ENCODE measurements around the gene MMRN2.
"Not testable (repeated sequence)": the region's sequence is repeated elsewhere in the genome, so short reads cannot be mapped to it uniquely, and the experiment has no call there.

MMRN2 gene

GRCh38 chr10:86950349-86950748 lies 7.1 kb downstream of the MMRN2 start:
- no peak overlapping the region for H3K9ac ChIP-seq (ENCODE audit: low read depth, low read length, poor library complexity)
- H4K91ac ChIP-seq (ENCODE audit: low read depth, low read length, poor library complexity), result no peak overlapping the region
- H3K4ac ChIP-seq (ENCODE audit: low read length), result no peak overlapping the region
- H3K9me3 ChIP-seq (replicated peaks in 1 of 2; ENCODE audit: control insufficient read depth in 2 of 2, insufficient read depth in 1 of 2, low read depth in 1 of 2, low read length in 2 of 2), result peaks cover 8 to 10% of the 10 kb centered on the region in 2 donors
- H3K27me3 ChIP-seq (ENCODE audit: control insufficient read depth in 3 of 3, insufficient read depth in 3 of 3, low read depth in 1 of 3, low read length in 3 of 3), result no peaks in the 10 kb centered on the region
- no peak overlapping the region for H2BK120ac ChIP-seq (ENCODE audit: low read depth, low read length)
- no peak overlapping the region for H2BK15ac ChIP-seq (ENCODE audit: low read length)
- H3K14ac ChIP-seq (ENCODE audit: low read length), result no peak overlapping the region
- H3K27ac ChIP-seq (replicated peaks; ENCODE audit: low read length), result no peak overlapping the region
- WGBS, 2 donors (ENCODE audit: extremely low coverage in 2 of 2, insufficient read length in 2 of 2, insufficient replicate concordance in 1 of 2), result no CpG with 5 or more reads among the region's 1 CpG
- H3K23ac ChIP-seq (ENCODE audit: low read depth, low read length, poor library complexity), result no peak overlapping the region
- peaks cover 14 to 16% of the 10 kb centered on the region in 2 donors for H3K4me1 ChIP-seq (ENCODE audit: control insufficient read depth in 2 of 2, insufficient read depth in 1 of 2, low read depth in 1 of 2, low read length in 2 of 2)
- no peak overlapping the region for H2BK12ac ChIP-seq (ENCODE audit: low read length)
- H4K8ac ChIP-seq (ENCODE audit: low read depth, low read length), result no peak overlapping the region
- no peak overlapping the region for H3K18ac ChIP-seq (ENCODE audit: low read length)
- no peak overlapping the region for H2AK5ac ChIP-seq (ENCODE audit: low read depth, low read length)
- H2BK5ac ChIP-seq (ENCODE audit: low read length), result no peak overlapping the region
- H3K4me3 ChIP-seq (ENCODE audit: low read length in 2 of 2), result no peak overlapping the region
- H3K36me3 ChIP-seq (replicated peaks in 1 of 2; ENCODE audit: control insufficient read depth in 2 of 2, insufficient read depth in 2 of 2, low read length in 2 of 2), result no peaks in the 10 kb centered on the region
- no peak overlapping the region for H3K4me2 ChIP-seq (ENCODE audit: insufficient read depth, low read length, poor library complexity, severe bottlenecking)
- H3K79me1 ChIP-seq (ENCODE audit: low read depth, low read length), result no peaks in the 10 kb centered on the region
- H2AFZ ChIP-seq (ENCODE audit: low read length), result no peak overlapping the region
- no peak for DNase-seq (ENCODE audit: low spot score)

- H2AK5ac ChIP-seq (ENCODE audit: low read depth, low read length); H3K79me1 ChIP-seq (ENCODE audit: low read depth, low read length); H4K8ac ChIP-seq (ENCODE audit: low read depth, low read length); H2BK5ac ChIP-seq (ENCODE audit: low read length); H4K91ac ChIP-seq (ENCODE audit: low read depth, low read length, poor library complexity); H3K4me2 ChIP-seq (ENCODE audit: insufficient read depth, low read length, poor library complexity, severe bottlenecking); H3K36me3 ChIP-seq (replicated peaks in 1 of 2; ENCODE audit: control insufficient read depth in 2 of 2, insufficient read depth in 2 of 2, low read length in 2 of 2); H3K4me1 ChIP-seq (ENCODE audit: control insufficient read depth in 2 of 2, insufficient read depth in 1 of 2, low read depth in 1 of 2, low read length in 2 of 2); H3K4ac ChIP-seq (ENCODE audit: low read length); H3K9ac ChIP-seq (ENCODE audit: low read depth, low read length, poor library complexity); H2BK12ac ChIP-seq (ENCODE audit: low read length); H3K23ac ChIP-seq (ENCODE audit: low read depth, low read length, poor library complexity); H3K9me3 ChIP-seq (replicated peaks in 1 of 2; ENCODE audit: control insufficient read depth in 2 of 2, insufficient read depth in 1 of 2, low read depth in 1 of 2, low read length in 2 of 2); H3K27me3 ChIP-seq (ENCODE audit: control insufficient read depth in 3 of 3, insufficient read depth in 3 of 3, low read depth in 1 of 3, low read length in 3 of 3); H3K14ac ChIP-seq (ENCODE audit: low read length); H2BK120ac ChIP-seq (ENCODE audit: low read depth, low read length); H2BK15ac ChIP-seq (ENCODE audit: low read length); H3K27ac ChIP-seq (replicated peaks; ENCODE audit: low read length); H2AFZ ChIP-seq (ENCODE audit: low read length); H3K18ac ChIP-seq (ENCODE audit: low read length); H3K4me3 ChIP-seq (ENCODE audit: low read length in 2 of 2); DNase-seq (ENCODE audit: low spot score): not testable (repeated sequence)
- WGBS, 2 donors (ENCODE audit: extremely low coverage in 2 of 2, insufficient read length in 2 of 2, insufficient replicate concordance in 1 of 2), result no CpG with 5 or more reads among the region's 4 CpGs
These were observed 9.6 kb downstream of the MMRN2 start for GRCh38 chr10:86947806-86948205.

GRCh38 chr10:86946213-86947155 lies 10.9 kb downstream of the MMRN2 start:
- peak overlapping the region; percentile 77 for H2AFZ ChIP-seq (ENCODE audit: low read length)
- peak overlapping the region; percentile 2 for H2BK15ac ChIP-seq (ENCODE audit: low read length)
- H2BK12ac ChIP-seq (ENCODE audit: low read length), result peak overlapping the region; percentile 46
- H4K8ac ChIP-seq (ENCODE audit: low read depth, low read length), result no peak overlapping the region
- H3K18ac ChIP-seq (ENCODE audit: low read length), result peak overlapping the region; percentile 60
- H2BK120ac ChIP-seq (ENCODE audit: low read depth, low read length), result no peak overlapping the region
- no CpG with 5 or more reads among the region's 13 CpGs for WGBS, 2 donors (ENCODE audit: extremely low coverage in 2 of 2, insufficient read length in 2 of 2, insufficient replicate concordance in 1 of 2)
- peak overlapping the region; percentile 70 for H2AK5ac ChIP-seq (ENCODE audit: low read depth, low read length)
- H3K4me3 ChIP-seq (ENCODE audit: low read length in 2 of 2), result peak overlapping the region in 1 of 2 donors; percentile 13
- peak overlapping the region; percentile 45 for H3K9ac ChIP-seq (ENCODE audit: low read depth, low read length, poor library complexity)
- no peaks in the 10 kb centered on the region for H3K36me3 ChIP-seq (replicated peaks in 1 of 2; ENCODE audit: control insufficient read depth in 2 of 2, insufficient read depth in 2 of 2, low read length in 2 of 2)
- no peak overlapping the region for H3K4me2 ChIP-seq (ENCODE audit: insufficient read depth, low read length, poor library complexity, severe bottlenecking)
- H3K4ac ChIP-seq (ENCODE audit: low read length), result no peak overlapping the region
- no peak overlapping the region for H3K27ac ChIP-seq (replicated peaks; ENCODE audit: low read length)
- H3K23ac ChIP-seq (ENCODE audit: low read depth, low read length, poor library complexity), result no peak overlapping the region
- H3K79me1 ChIP-seq (ENCODE audit: low read depth, low read length), result no peaks in the 10 kb centered on the region
- H3K4me1 ChIP-seq (ENCODE audit: control insufficient read depth in 2 of 2, insufficient read depth in 1 of 2, low read depth in 1 of 2, low read length in 2 of 2), result peaks cover 0 to 3% of the 10 kb centered on the region in 2 donors
- H3K14ac ChIP-seq (ENCODE audit: low read length), result no peak overlapping the region
- H3K27me3 ChIP-seq (ENCODE audit: control insufficient read depth in 3 of 3, insufficient read depth in 3 of 3, low read depth in 1 of 3, low read length in 3 of 3), result no peaks in the 10 kb centered on the region
- no peak for DNase-seq (ENCODE audit: low spot score)
- no peaks in the 10 kb centered on the region for H3K9me3 ChIP-seq (replicated peaks in 1 of 2; ENCODE audit: control insufficient read depth in 2 of 2, insufficient read depth in 1 of 2, low read depth in 1 of 2, low read length in 2 of 2)
- H2BK5ac ChIP-seq (ENCODE audit: low read length), result peak overlapping the region; percentile 30
- H4K91ac ChIP-seq (ENCODE audit: low read depth, low read length, poor library complexity), result peak overlapping the region; percentile 60

DNA sequence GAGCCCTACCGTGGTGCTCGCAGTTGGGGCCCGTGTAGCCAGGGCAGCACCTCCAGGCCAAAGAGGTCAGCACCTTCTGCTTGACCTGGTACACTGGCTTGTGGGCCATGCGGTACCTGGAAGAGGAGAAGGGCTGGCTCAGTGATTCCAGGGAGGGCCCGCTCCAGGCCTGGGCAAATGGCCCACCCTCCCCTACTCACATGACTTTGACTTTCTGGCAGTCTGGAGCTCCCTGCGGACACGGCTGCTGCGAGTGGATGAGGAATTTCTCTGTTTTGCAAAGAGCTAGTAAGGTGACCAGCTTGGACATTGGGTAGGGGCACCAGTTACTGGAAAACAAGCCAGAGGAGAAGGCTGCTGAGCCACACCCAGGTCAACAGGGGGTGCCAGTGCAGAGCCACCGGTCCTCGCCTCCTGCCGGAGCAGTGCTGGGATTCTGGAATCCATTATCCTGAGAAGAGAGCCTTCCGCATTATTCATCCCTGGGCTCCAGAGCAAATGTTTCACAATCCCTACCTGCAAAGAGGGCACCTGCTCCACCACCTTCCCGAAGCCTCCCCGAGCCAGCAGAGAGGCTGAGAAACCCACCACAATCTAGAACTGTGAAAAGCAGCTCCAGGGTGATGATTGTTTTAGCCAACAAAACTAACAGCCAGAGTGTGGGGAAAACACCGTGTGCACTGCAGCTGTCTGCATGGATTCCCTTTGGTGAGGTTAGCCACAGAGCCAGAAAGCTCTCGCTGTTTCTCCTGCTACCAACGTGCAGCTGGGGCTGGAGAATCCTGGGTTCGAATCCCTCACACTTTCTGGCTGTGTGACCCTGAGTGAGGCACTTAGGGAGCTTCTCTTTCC lies 11.8 kb downstream of the MMRN2 start:
- Histone ChIP-seq H2AK5ac (ENCODE audit: low read depth, low read length) (peak overlapping the region; percentile 88), H4K8ac (ENCODE audit: low read depth, low read length) (no peak overlapping the region), H3K4ac (ENCODE audit: low read length) (no peak overlapping the region), H4K91ac (ENCODE audit: low read depth, low read length, poor library complexity) (no peak overlapping the region), H2BK15ac (ENCODE audit: low read length) (peak overlapping the region; percentile 77), H2BK5ac (ENCODE audit: low read length) (peak overlapping the region; percentile 30), H2BK120ac (ENCODE audit: low read depth, low read length) (no peak overlapping the region), H3K4me3 (ENCODE audit: low read length in 2 of 2) (no peak overlapping the region), H3K4me2 (ENCODE audit: insufficient read depth, low read length, poor library complexity, severe bottlenecking) (no peak overlapping the region), H2AFZ (ENCODE audit: low read length) (peak overlapping the region; percentile 77), H3K36me3 (replicated peaks in 1 of 2; ENCODE audit: control insufficient read depth in 2 of 2, insufficient read depth in 2 of 2, low read length in 2 of 2) (no peaks in the 10 kb centered on the region), H3K23ac (ENCODE audit: low read depth, low read length, poor library complexity) (no peak overlapping the region), H3K18ac (ENCODE audit: low read length) (peak overlapping the region; percentile 74), H3K14ac (ENCODE audit: low read length) (no peak overlapping the region), H3K27ac (replicated peaks; ENCODE audit: low read length) (no peak overlapping the region), H3K9me3 (replicated peaks in 1 of 2; ENCODE audit: control insufficient read depth in 2 of 2, insufficient read depth in 1 of 2, low read depth in 1 of 2, low read length in 2 of 2) (no peaks in the 10 kb centered on the region), H3K27me3 (ENCODE audit: control insufficient read depth in 3 of 3, insufficient read depth in 3 of 3, low read depth in 1 of 3, low read length in 3 of 3) (no peaks in the 10 kb centered on the region), H3K4me1 (ENCODE audit: control insufficient read depth in 2 of 2, insufficient read depth in 1 of 2, low read depth in 1 of 2, low read length in 2 of 2) (peaks cover 0 to 3% of the 10 kb centered on the region in 2 donors), H3K9ac (ENCODE audit: low read depth, low read length, poor library complexity) (peak overlapping the region; percentile 45), H3K79me1 (ENCODE audit: low read depth, low read length) (no peaks in the 10 kb centered on the region), H2BK12ac (ENCODE audit: low read length) (peak overlapping the region; percentile 94)
- no peak for DNase-seq (ENCODE audit: low spot score)
- WGBS, 2 donors (ENCODE audit: extremely low coverage in 2 of 2, insufficient read length in 2 of 2, insufficient replicate concordance in 1 of 2), result no CpG with 5 or more reads among the region's 18 CpGs

All from neuronal stem cell (in vitro differentiated cells).